Fibroblast of skin of scalp (primary cell): ENCODE measurements around the gene COL6A2.

Experiments used
- DNase-seq: peaks from one replicate; pipeline ENCODE4 v3.0.0-alpha.2; 2013

The COL6A2 gene

GRCh38 chr21:46178961-46179360, 81.0 kb downstream of the COL6A2 start:
- no peak for DNase-seq
